GM18907 (cell line): Measurements from ENCODE around the gene FAM171A2.

Experiments
- ATAC-seq: cut with Tn5 transposase; IDR thresholded peaks from one replicate; pipeline ENCODE4 v1.9.1; 2021; ENCODE audit warnings: mild to moderate bottlenecking, moderate library complexity; ENCODE audit not compliant: unreplicated experiment

Gene FAM171A2

DNA sequence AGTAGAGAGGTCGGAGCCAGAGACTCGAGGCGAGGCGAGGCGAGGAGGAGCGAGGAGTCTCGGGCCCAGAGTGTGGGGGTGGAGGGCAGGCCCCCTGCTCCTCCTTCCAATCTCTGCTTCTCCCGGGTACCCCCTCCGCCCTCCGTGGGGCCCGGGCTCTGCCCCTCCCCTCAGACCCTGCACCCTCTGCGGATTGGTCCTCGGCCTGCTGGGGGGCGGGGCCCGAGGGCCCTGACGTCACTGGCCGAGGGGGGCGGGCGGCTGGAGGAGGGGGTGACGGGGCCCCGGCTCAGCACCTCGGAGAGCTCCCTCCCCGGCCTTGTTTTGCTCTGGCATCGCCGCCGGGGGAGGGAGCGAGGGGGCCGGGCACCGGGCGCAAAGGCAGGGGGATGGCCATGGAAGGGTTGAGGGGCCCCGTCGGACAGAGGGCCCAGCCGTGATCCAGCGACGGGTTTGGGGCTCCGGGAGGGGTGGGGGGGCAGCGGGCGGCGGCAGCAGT lies 55.3 kb downstream of the FAM171A2 start, which contains the start of gene RUNDC3A:
Gene RUNDC3A (plus strand): TSS at position 282 of the 499 bp plus-strand sequence. CDS start 232 bp downstream, outside the sequence.
- ATAC-seq = peak; percentile 45

DNA sequence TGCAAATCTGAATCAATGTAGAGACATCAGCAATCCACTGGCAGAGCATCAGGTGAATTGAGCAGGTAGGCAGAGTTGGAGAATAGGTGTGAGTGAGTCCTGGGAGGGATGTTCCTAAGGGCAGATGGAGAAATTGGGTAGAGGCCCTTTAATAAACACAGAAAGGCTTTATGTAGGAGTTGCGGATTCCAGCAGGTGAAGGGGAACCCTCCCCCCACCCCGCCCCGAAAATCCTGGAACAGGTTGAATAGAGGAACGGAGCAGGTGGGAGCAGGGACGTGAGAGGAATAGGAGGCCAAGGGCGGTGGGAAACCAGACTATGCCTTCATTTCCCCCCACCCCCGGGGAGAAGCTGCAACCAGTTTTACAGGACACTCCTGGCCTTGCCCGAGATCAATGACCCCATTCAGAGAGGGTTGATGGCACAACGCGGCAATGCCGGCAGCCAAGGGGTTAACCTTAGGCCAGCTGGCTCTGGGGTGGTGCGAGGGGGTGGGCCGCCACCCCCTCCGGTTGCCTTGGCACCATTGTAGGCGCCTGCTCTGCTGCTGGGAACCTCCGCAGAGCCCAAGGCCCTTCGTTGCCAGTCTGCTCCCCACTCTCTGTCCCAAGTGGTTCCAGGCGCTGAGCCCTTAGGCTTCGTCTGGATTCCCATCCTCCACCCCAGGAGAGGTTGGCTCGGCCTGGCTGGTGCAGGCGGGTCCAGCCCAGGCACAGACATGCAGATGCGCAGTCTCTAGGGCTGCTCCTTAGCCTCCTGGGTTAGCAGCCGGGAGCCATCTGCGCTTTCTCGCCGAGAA lies 56.1 kb downstream of the FAM171A2 start:
- ATAC-seq = no peak

DNA sequence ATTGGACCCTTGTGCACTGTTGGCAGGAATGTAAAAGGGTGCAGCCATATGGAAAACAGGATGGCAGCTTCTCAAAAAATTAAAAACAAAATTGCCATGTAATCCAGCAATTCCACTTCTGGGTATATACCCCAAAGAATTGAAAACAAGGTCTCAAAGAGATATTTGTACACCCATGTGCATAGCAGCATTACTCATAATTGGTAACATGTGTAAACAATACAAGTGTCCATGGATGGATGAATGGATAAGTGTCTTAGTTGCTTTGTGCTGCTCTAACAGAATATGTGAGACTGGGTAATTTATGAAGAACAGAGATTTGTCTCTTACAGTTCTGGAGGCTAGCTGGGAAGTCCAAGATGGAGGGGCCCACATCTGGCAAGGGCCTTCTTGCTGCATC lies 59.0 kb downstream of the FAM171A2 start:
- ATAC-seq = no peak
